Activated naive CD8-positive, alpha-beta T cell treated with anti-CD3 and anti-CD28 coated beads, Interleukin-2, amount 50 U/mL, for 16 hours (primary cell): ENCODE results near the gene CIB1.

Experiments used
- DNase-seq: peaks from one replicate; pipeline ENCODE4 v3.0.0-alpha.2; 2020; ENCODE audit warnings: low read depth, low spot score

CIB1 gene

GRCh38 chr15:90241343-90242192, 7.8 kb upstream of the CIB1 start:
- DNase-seq, result no peak

DNA sequence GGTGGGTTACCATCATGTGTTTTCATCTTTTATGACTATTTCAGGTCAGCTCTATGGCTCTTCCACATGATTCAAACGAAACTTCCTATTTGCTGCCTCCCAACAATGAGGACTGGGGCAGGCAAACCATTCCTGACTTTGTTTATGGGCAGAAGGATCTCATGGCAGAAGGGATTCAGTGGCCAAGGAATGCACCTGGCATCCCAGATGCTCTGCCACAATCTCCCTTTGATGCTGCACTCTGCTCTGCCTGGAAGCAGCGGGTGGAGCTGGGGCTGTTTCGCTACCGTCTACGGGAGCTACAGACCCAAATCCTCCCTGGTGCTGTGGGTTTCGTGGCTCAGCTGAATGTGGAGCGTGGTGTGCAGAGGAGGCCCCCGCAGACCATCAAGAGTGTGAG, 7.1 kb upstream of the CIB1 start:
- DNase-seq, result no peak

DNA sequence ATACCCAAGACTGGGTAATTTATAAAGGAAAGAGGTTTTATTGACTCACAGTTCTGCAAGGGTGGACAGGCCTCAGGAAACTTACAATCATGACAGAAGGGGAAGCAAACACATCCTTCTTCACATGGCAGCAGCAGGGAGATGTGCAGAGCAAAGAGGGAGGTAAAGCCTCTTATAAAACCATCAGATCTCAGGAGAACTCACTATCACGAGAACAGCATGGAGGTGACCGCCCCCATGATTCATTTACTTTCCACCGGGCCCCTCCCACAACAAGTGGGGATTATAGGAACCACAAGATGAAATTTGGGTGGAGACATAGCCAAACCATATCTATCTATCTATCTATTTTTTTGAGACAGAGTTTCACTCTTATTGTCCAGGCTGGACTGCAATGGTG, 5.6 kb upstream of the CIB1 start:
- no peak for DNase-seq

DNA sequence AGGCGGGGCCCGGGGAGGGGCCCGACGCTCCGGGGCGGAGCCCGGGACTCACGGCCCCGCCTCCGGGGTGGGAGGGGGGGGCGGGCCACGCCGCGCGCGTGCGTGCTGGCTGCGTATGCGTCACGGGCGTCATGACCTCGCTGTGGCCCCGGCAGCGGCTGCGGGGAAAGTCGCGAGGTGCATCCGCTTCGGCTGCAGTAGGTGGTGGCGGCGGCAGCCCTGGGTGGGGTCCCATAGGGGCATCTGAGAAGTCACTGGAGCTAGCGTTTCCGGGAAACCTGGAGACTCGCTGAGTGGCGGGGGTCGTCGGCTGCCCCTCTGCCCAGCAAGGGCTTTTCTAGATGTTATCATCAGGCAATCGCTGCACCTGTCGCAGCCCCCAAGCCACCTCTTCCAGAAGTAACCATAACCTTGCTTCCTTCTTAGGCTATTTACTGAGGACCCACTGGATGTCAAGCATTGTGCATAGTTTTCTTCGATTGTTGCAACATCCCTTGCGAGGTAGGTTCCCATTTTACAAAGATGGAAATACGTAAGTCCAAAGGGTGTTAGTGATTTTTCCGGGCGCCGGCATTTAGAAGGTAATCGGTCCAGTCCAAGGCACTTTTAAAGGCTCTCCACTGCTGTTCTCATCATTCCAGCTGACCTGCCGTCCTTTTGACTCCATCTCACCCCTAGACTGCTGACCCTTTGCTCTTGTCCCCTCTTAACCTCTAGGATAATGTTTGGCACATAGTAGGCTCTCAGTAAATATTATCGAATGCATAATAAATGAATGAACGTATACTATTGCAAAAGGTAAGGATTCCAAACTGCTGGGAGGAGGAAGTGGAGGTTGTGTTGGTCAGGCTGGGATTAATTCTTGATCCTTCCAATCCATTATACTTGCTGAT, 601 bp upstream of the CIB1 start, which contains the start of gene GDPGP1:
Gene GDPGP1 (plus strand): TSS at position 114 of the 893 bp plus-strand sequence. CDS start 6,700 bp downstream, outside the sequence.
- no peak for DNase-seq

DNA sequence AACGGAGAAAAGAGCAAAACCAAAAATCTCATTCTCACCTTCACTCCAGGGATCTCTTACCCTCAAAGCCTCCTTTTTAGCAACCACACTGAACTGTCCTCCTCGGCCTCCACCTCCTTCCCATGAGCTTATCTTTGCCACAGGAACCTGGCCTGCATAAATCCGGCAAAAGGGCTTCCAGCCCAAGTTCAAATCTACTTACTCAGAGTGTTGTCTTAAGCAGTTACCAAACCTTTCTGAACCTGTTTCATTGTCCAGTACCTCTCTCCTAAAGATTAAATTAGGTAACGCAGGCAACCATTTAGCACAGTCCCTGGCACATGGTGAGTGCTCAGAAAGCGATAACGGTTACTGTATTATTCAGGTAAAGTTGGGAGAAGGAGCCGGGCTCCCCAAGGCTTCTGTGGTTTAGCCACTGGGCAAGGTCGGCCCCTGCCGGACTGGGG, 777 bp downstream of the CIB1 start:
- no peak for DNase-seq

DNA sequence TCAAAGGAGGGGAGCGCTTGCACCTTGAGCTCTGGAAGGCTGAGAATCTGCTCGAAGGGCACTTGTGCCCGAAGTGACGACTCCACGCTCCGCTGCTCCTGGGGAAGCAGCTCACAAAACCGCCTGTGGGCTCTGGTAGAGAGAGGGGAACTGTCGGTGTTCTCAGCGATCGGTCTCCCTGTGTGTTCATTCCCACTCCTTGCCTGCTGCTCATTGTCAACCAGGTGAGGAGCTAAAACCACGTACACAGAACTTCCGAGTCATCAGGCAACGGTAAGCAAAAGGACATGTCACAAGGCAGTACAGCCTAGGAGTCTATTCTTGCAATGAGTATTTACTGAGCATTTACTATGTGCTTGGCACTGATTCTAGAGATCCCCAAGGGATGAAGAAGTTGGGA, 1.5 kb downstream of the CIB1 start:
- DNase-seq, result no peak

DNA sequence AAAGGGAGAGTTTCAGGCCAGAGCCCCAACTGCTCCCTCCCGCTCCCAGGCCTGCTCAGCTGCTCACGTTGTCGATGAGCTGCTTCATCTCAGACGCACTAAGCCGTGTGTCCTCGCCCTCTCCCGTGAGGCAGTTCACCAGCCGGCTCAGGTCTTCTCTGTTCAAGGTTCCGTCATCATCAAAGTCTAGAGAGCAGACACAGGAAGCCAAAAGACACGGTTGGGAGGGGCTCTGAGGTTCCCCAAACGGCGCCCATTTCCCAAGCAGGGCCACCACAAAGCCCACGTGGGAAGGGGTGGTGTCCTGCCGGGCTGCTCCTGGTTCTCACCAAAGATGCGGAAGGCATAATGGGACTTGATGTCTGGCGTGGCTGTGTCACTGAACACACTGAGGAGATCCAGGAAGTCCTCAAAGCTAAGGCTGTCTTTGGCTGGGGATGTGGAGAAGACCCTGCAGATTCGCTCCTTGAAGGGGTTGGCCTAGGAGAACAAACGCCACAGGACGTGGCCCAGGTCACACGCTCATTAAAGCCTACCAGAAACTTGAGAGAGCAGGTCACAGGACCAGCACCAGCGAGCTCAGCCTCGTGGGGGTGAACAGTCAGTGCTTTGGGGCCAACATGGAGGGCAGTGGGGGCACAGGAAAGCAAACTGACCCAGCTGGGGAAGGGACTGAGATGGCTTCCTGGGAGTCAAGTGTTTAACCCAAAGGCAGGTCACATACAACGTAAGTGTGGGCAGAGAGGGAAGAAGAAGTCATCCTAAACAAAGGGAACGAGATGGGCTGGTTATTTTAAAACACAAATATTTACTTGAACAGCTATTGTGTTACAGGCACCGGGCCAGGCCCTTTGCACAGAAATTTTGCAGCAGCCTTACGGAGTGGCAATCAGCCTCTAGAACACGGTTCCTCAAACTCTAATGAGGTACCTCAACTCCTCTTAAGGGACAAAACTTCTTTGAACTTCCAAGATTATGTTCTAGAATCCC, 2.4 kb downstream of the CIB1 start:
- peak; percentile 30 for DNase-seq

GRCh38 chr15:90230610-90231009, 3.1 kb downstream of the CIB1 start:
- DNase-seq, result no peak

DNA sequence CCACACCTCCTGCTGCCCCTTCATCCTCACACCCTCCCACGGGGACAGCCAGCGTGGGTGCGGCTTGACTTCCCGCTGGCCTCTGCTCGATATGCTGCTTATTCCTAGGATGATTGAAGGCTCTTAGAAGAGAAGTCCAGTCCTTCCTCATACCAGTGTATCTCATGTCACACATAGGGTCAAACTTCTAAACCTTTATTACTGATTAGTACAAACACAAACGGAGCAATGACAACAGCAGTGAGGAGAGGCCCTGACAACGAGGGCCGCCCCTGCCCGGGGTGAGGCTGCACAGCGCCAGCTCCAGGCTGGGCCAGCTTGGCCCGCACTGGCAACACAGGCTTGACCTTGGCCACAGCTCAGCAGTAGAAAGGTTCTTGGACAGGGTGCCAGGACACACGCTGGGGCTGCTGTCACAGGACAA, 3.7 kb downstream of the CIB1 start:
- DNase-seq, result no peak

DNA sequence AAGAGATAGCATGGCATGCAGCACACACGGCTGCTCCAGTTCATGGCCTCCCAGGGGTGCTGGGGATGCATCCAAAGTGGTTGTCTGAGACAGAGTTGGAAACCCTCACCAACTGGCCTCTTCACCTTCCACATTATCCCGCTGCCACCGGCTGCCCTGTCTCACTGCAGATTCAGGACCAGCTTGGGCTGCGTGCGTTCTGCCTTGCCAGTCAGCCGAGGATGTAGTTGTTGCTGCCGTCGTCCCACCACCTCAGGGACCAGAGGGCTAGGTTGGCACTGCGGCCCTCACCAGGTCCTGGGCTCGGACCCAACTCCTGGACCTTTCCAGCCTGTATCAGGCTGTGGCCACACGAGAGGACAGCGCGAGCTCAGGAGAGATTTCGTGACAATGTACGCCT, 4.8 kb downstream of the CIB1 start:
- no peak for DNase-seq

- no peak for DNase-seq
Measured at GRCh38 chr15:90227816-90228772, 5.6 kb downstream of the CIB1 start.

- DNase-seq, result no peak
Measured at GRCh38 chr15:90227336-90227735, 6.4 kb downstream of the CIB1 start.

DNA sequence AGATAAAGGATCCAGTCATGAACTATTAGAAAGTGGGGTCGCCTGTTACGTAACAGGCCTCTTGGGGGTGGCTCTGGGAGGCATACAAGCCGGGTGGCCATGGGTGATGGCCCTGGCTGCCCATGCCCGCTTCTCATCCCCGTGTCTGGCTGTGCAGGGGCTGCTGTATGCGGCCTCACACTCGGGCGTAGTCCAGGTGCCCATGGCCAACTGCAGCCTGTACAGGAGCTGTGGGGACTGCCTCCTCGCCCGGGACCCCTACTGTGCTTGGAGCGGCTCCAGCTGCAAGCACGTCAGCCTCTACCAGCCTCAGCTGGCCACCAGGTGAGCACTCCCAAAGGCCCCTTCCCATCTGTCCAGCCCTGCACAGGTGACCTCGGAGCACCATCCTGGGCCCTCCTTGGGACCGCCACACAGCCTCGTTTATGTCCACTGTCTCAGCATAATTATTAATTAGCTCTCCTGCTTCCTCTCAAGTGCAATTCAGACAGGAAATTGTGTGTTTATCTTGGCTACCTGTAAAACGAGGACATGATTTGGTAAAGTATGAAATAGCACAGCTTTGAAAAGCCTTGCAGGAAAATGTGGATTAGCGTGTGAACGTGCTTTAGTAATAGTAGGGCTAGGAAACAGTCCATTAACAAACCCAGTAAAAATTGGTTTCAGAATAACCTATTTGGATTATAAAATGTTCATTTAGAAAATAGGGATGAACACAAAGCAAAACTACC, 8.1 kb downstream of the CIB1 start:
- no peak for DNase-seq

DNA sequence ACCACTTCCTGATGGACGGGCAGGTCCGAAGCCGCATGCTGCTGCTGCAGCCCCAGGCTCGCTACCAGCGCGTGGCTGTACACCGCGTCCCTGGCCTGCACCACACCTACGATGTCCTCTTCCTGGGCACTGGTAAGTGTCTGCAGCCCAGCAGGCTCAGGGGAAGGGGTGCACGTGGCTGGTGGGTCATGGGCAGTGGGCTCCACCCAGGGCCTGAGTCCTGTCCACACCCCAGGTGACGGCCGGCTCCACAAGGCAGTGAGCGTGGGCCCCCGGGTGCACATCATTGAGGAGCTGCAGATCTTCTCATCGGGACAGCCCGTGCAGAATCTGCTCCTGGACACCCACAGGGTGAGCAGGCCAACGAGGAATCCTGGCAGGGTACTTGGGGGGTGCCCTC, 8.7 kb downstream of the CIB1 start:
- no peak for DNase-seq

DNA sequence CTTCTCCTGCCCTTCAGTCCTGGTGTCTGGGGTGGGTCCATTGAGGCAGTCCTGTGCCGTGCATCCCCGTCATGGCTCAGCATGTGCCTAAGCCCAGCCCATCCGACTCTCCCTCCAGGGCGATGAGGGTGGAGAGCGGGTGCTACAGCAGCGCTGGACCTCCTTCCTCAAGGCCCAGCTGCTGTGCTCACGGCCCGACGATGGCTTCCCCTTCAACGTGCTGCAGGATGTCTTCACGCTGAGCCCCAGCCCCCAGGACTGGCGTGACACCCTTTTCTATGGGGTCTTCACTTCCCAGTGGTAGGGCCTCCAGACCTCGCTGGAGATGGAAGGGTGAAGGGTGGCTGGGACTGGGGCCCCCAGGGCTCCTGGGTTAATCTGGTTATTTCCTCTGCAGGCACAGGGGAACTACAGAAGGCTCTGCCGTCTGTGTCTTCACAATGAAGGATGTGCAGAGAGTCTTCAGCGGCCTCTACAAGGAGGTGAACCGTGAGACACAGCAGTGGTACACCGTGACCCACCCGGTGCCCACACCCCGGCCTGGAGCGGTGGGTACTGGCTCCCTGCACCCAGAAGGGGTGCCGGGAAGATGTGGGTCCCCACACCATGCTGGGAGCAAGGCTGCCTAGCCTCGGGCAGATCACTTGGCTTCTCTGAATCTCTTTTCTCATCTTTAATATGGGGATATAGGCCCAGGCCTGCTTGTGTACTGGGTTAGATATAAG, 10.1 kb downstream of the CIB1 start:
- no peak for DNase-seq

GRCh38 chr15:90222547-90222946, 11.2 kb downstream of the CIB1 start:
- no peak for DNase-seq

DNA sequence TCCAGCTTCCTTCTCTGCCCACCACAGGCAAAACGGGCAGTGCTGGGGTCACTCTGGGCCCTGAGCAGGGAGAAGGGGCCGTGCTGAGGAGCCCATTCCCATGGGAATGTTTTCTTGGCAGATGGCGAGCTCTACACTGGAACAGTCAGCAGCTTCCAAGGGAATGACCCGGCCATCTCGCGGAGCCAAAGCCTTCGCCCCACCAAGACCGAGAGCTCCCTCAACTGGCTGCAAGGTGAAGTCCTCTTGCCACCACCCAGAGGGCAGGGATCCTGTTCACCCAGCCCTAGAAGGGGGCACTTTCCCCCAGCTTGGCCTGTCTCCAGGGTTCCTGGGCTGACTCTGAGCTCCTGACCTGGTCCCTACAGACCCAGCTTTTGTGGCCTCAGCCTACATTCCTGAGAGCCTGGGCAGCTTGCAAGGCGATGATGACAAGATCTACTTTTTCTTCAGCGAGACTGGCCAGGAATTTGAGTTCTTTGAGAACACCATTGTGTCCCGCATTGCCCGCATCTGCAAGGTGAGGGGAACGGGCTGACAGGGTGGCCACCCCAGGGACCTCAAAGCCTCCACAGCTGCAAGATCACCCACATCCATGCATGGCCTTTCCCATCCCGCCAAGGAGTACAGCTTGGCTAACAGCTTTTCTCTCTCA, 12.4 kb downstream of the CIB1 start:
- DNase-seq, result no peak

DNA sequence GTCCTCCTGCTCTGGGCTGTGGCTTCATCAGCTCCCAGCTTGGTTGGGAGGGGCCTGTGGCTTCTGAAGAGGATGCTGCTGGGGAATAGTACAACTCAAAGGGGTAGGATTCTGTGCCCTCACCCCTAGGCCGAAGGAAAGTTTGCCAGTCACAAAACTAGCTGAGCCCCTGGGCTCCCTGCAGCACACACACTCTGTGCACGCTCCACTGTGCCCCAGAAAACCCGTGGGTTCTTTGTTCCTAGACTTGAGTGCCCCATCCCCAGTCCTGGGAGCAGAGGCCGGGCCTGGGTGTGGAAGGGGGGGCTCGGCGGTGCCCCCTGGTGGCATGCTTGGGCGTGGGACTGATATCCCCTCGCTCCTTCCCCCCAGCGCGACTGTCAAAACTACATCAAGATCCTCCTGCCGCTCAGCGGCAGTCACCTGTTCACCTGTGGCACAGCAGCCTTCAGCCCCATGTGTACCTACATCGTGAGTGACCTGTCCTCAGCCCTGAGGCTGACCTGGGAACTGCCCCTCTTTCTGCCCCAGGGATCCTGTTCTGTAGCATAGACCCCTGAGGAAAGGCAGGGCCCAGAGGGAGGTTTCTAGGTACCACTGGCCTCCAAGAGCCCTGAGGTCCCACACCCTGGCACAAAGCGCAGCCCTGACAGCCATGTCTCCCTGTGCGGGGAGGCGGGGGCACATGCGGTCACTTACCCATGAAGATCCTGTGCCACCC, 14.2 kb downstream of the CIB1 start:
- peak; percentile 33 for DNase-seq
